ENCODE data around the gene ITGA1. TPM values are rescaled to one million over a fixed set of nuclear protein-coding genes. Genes with fewer than 3 reads are reported as not detected.

Gene ITGA1
- total and polyA plus RNA-seq, 2 of the 8 experiments (the other 6 are each of a cell fraction or from before 2014, with no cell fraction given), result 2.3 to 9.0 TPM

- TF ChIP-seq, protein P1, sequence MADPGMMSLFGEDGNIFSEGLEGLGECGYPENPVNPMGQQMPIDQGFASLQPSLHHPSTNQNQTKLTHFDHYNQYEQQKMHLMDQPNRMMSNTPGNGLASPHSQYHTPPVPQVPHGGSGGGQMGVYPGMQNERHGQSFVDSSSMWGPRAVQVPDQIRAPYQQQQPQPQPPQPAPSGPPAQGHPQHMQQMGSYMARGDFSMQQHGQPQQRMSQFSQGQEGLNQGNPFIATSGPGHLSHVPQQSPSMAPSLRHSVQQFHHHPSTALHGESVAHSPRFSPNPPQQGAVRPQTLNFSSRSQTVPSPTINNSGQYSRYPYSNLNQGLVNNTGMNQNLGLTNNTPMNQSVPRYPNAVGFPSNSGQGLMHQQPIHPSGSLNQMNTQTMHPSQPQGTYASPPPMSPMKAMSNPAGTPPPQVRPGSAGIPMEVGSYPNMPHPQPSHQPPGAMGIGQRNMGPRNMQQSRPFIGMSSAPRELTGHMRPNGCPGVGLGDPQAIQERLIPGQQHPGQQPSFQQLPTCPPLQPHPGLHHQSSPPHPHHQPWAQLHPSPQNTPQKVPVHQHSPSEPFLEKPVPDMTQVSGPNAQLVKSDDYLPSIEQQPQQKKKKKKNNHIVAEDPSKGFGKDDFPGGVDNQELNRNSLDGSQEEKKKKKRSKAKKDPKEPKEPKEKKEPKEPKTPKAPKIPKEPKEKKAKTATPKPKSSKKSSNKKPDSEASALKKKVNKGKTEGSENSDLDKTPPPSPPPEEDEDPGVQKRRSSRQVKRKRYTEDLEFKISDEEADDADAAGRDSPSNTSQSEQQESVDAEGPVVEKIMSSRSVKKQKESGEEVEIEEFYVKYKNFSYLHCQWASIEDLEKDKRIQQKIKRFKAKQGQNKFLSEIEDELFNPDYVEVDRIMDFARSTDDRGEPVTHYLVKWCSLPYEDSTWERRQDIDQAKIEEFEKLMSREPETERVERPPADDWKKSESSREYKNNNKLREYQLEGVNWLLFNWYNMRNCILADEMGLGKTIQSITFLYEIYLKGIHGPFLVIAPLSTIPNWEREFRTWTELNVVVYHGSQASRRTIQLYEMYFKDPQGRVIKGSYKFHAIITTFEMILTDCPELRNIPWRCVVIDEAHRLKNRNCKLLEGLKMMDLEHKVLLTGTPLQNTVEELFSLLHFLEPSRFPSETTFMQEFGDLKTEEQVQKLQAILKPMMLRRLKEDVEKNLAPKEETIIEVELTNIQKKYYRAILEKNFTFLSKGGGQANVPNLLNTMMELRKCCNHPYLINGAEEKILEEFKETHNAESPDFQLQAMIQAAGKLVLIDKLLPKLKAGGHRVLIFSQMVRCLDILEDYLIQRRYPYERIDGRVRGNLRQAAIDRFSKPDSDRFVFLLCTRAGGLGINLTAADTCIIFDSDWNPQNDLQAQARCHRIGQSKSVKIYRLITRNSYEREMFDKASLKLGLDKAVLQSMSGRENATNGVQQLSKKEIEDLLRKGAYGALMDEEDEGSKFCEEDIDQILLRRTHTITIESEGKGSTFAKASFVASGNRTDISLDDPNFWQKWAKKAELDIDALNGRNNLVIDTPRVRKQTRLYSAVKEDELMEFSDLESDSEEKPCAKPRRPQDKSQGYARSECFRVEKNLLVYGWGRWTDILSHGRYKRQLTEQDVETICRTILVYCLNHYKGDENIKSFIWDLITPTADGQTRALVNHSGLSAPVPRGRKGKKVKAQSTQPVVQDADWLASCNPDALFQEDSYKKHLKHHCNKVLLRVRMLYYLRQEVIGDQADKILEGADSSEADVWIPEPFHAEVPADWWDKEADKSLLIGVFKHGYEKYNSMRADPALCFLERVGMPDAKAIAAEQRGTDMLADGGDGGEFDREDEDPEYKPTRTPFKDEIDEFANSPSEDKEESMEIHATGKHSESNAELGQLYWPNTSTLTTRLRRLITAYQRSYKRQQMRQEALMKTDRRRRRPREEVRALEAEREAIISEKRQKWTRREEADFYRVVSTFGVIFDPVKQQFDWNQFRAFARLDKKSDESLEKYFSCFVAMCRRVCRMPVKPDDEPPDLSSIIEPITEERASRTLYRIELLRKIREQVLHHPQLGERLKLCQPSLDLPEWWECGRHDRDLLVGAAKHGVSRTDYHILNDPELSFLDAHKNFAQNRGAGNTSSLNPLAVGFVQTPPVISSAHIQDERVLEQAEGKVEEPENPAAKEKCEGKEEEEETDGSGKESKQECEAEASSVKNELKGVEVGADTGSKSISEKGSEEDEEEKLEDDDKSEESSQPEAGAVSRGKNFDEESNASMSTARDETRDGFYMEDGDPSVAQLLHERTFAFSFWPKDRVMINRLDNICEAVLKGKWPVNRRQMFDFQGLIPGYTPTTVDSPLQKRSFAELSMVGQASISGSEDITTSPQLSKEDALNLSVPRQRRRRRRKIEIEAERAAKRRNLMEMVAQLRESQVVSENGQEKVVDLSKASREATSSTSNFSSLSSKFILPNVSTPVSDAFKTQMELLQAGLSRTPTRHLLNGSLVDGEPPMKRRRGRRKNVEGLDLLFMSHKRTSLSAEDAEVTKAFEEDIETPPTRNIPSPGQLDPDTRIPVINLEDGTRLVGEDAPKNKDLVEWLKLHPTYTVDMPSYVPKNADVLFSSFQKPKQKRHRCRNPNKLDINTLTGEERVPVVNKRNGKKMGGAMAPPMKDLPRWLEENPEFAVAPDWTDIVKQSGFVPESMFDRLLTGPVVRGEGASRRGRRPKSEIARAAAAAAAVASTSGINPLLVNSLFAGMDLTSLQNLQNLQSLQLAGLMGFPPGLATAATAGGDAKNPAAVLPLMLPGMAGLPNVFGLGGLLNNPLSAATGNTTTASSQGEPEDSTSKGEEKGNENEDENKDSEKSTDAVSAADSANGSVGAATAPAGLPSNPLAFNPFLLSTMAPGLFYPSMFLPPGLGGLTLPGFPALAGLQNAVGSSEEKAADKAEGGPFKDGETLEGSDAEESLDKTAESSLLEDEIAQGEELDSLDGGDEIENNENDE (IDR thresholded peaks at IDR 0.05; ENCODE audit: insufficient replicate concordance, low read length), result no peak
- TF ChIP-seq EGR1 (IDR thresholded peaks at IDR 0.05; ENCODE audit: borderline replicate concordance, low read depth, low read length), result no peak
- TF ChIP-seq TAF1 (IDR thresholded peaks at IDR 0.05; ENCODE audit: low read depth, low read length), result peak; percentile 45
- 0 out of 4 replicates have a peak, but pooled peaks of 1 of the 2 experiments have one; percentile 21 for TF ChIP-seq SIN3A (conservative IDR thresholded peaks at IDR 0.05 in 1 of 2, IDR thresholded peaks at IDR 0.05 in 1 of 2; ENCODE audit: low read depth in 1 of 2, low read length in 2 of 2)
Observed at GRCh38 chr5:52989781-52990527, 202.2 kb downstream of the ITGA1 start (continued).
